CD14-positive monocyte (primary cell): ENCODE results near the gene SLC66A3. TPM values are rescaled to one million over a fixed set of nuclear protein-coding genes. Genes with fewer than 3 reads are reported as not detected.
A peak's percentile ranks its signal among the peaks of the same experiment; 100 is the strongest.

ENCODE experiments used
- DNase-seq, 3 donors: peaks; one replicate each; pipeline ENCODE4 v3.0.0-alpha.2; 2011 to 2022
- H2AFZ ChIP-seq: 2 replicates; pipeline ENCODE4 v1.6.0; 2012; ENCODE audit warnings: mild to moderate bottlenecking, low read depth, low read length, inconsistent platforms; ENCODE audit not compliant: insufficient read depth, poor library complexity, severe bottlenecking
- H3K27ac ChIP-seq, 2 donors: 1 replicate in 1 of 2; 2 replicates in 1 of 2; pipeline ENCODE4 v1.5.1; 2012 to 2013; ENCODE audit warnings: low read length in 2 of 2, control low read depth in 1 of 2, inconsistent platforms in 1 of 2, low read depth in 1 of 2, mild to moderate bottlenecking in 1 of 2
- H3K27me3 ChIP-seq, 2 donors: one replicate each; pipeline versions ENCODE4 v1.6.0 to v1.6.1; 2011 to 2013; ENCODE audit warnings: low read length in 2 of 2; ENCODE audit not compliant: control insufficient read depth in 2 of 2, insufficient read depth in 2 of 2
- H3K36me3 ChIP-seq, 2 donors: replicated peaks in 1 of 2; 1 replicate in 1 of 2; 2 replicates in 1 of 2; pipeline versions ENCODE4 v1.5.1 to v1.6.1; 2012 to 2013; ENCODE audit warnings: low read length in 2 of 2, control low read depth in 1 of 2, inconsistent platforms in 1 of 2, mild to moderate bottlenecking in 1 of 2; ENCODE audit not compliant: insufficient read depth in 2 of 2, control insufficient read depth in 1 of 2
- H3K4me1 ChIP-seq, 2 donors: 1 replicate in 1 of 2; 2 replicates in 1 of 2; pipeline versions ENCODE4 v1.5.1 to v1.6.1; 2012 to 2013; ENCODE audit warnings: low read length in 2 of 2, control low read depth in 1 of 2, inconsistent platforms in 1 of 2, mild to moderate bottlenecking in 1 of 2, moderate library complexity in 1 of 2; ENCODE audit not compliant: insufficient read depth in 2 of 2, control insufficient read depth in 1 of 2
- H3K4me2 ChIP-seq: replicated peaks from 2 replicates; pipeline ENCODE3; 2012; ENCODE audit warnings: low read length, moderate library complexity, mild to moderate bottlenecking; ENCODE audit not compliant: poor library complexity, severe bottlenecking; ENCODE audit errors: extremely low read depth
- H3K4me3 ChIP-seq, 3 experiments: fragments of 200-600 bp in 1 of 3; sonication (generic) in 1 of 3; replicated peaks in 1 of 3; 1 replicate in 2 of 3; 2 replicates in 1 of 3; pipeline ENCODE4 v1.5.1; 2011 to 2013; ENCODE audit warnings: low read length in 3 of 3, mild to moderate bottlenecking in 3 of 3, control low read depth in 2 of 3, low read depth in 2 of 3, inconsistent platforms in 1 of 3, moderate library complexity in 1 of 3
- H3K79me2 ChIP-seq: 2 replicates; pipeline ENCODE4 v1.6.0; 2012; ENCODE audit warnings: mild to moderate bottlenecking, control low read depth, inconsistent platforms, low read length, moderate library complexity; ENCODE audit not compliant: insufficient read depth
- H3K9ac ChIP-seq: 2 replicates; pipeline ENCODE4 v1.6.0; 2017; ENCODE audit warnings: low read length, mild to moderate bottlenecking; ENCODE audit not compliant: insufficient read depth, poor library complexity, severe bottlenecking
- H3K9me3 ChIP-seq, 2 donors: replicated peaks in 1 of 2; 1 replicate in 1 of 2; 2 replicates in 1 of 2; pipeline versions ENCODE4 v1.5.1 to v1.6.1; 2012 to 2013; ENCODE audit warnings: low read length in 2 of 2, control low read depth in 1 of 2; ENCODE audit not compliant: control insufficient read depth in 1 of 2, insufficient read depth in 1 of 2
- H4K20me1 ChIP-seq: 2 replicates; pipeline ENCODE4 v1.6.0; 2012; ENCODE audit warnings: mild to moderate bottlenecking, low read length, control low read depth, moderate library complexity; ENCODE audit not compliant: insufficient read depth
- H3K27ac Mint-ChIP-seq, 7 donors: one replicate each; pipeline ENCODE4 v1.8.0; 2020; ENCODE audit warnings: mild to moderate bottlenecking in 7 of 7, mixed read lengths in 7 of 7, moderate library complexity in 6 of 7, inconsistent platforms in 2 of 7
- H3K27me3 Mint-ChIP-seq, 3 donors: one replicate each; pipeline ENCODE4 v1.8.0; 2021 to 2022; ENCODE audit warnings: low read depth in 3 of 3, mild to moderate bottlenecking in 3 of 3, mixed read lengths in 3 of 3, moderate library complexity in 3 of 3, inconsistent platforms in 1 of 3
- H3K36me3 Mint-ChIP-seq, 2 donors: one replicate each; pipeline ENCODE4 v1.8.0; 2020; ENCODE audit warnings: mixed read lengths in 2 of 2, inconsistent platforms in 1 of 2, mild to moderate bottlenecking in 1 of 2
- H3K4me1 Mint-ChIP-seq: one replicate; pipeline ENCODE4 v1.8.0; 2020; ENCODE audit warnings: mild to moderate bottlenecking, mixed read lengths
- H3K4me3 Mint-ChIP-seq, 2 donors: one replicate each; pipeline ENCODE4 v1.8.0; 2020; ENCODE audit warnings: mild to moderate bottlenecking in 2 of 2, mixed read lengths in 2 of 2, moderate library complexity in 1 of 2
- H3K9me3 Mint-ChIP-seq, 7 donors: one replicate each; pipeline ENCODE4 v1.8.0; 2020 to 2022; ENCODE audit warnings: mixed read lengths in 7 of 7, mild to moderate bottlenecking in 6 of 7, moderate library complexity in 6 of 7, inconsistent platforms in 2 of 7
- CTCF ChIP-seq: fragments of 200-600 bp; IDR thresholded peaks from one replicate; pipeline ENCODE4 v1.8.0; 2022; ENCODE audit warnings: antibody characterized with exemption, mild to moderate bottlenecking
- WGBS: methylation state at CpG from one replicate; pipeline ENCODE4 v1.1.5; 2013; ENCODE audit warnings: missing lambda C conversion rate; ENCODE audit not compliant: insufficient coverage; 5-methylcytosine and 5-hydroxymethylcytosine counted together
- intact Hi-C, 2 donors: fragments of 100-400 bp; cut with micrococcal nuclease; formaldehyde crosslinking; loops; one replicate each; pipeline versions ENCODE4 v1.15.0 to v1.15.1; 2023
- polyA plus RNA-seq, 3 donors: library from polyadenylated mRNA; depleted of rRNA in 1 of 3; unstranded in 2 of 3; stranded (reverse) in 1 of 3; fragments of 300-500 nt in 2 of 3; fragments of >200 nt in 1 of 3; fragmentation: Illumina TruSeq in 2 of 3; gene quantifications; 1 replicate in 2 of 3; 2 replicates in 1 of 3; pipeline ENCODE4 v1.2.3, GENCODE V29; 2012 to 2021

The SLC66A3 gene
- polyA plus RNA-seq, 3 donors = 51.8 to 188 (median 169) TPM

DNA sequence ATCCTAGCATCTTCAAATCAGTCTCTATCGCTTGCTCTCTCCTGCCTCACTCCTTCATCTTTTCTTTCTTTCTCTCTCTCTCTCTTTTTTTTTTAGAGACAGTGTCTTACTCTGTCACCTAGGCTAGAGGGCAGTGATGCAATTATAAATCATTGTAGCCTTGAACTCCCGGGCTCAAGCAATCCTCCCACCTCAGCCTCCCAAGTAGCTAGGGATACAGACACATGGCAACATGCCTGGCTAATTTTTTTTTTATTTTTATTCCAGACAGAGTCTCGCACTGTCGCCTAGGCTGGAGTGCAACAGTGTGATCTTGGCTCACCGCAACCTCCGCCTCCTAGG is 10.6 kb upstream of the SLC66A3 start:
- DNase-seq = no peak
- 97% methylated on average over 5 of the region's 6 CpGs for WGBS
- H3K27me3 Mint-ChIP-seq = peaks cover 6 to 15% (median 8%) of the 10 kb centered on the region in 3 donors
- Histone ChIP-seq H3K27me3 (no peaks in the 10 kb centered on the region), H2AFZ (no peak overlapping the region), H3K27ac (no peak overlapping the region), H3K36me3 (no peaks in the 10 kb centered on the region), H3K4me2 (no peak overlapping the region), H3K4me1 (peaks cover 17 to 26% of the 10 kb centered on the region in 2 donors), H3K79me2 (no peaks in the 10 kb centered on the region), H3K9ac (no peak overlapping the region), H3K4me3 (no peak overlapping the region), H3K9me3 (peaks cover 0 to 19% of the 10 kb centered on the region in 2 donors), H4K20me1 (no peaks in the 10 kb centered on the region)
- no peak overlapping the region for H3K4me3 Mint-ChIP-seq
- no peak for TF ChIP-seq CTCF
- H3K9me3 Mint-ChIP-seq = peaks cover 5 to 13% (median 11%) of the 10 kb centered on the region in 7 donors
- H3K36me3 Mint-ChIP-seq = peaks cover 0 to 5% of the 10 kb centered on the region in 2 donors
- H3K4me1 Mint-ChIP-seq = peaks cover 16% of the 10 kb centered on the region
- intact Hi-C loops = no loop called here
- H3K27ac Mint-ChIP-seq = peak overlapping the region in 3 of 7 donors; percentile 27 to 83 (median 50)

DNA sequence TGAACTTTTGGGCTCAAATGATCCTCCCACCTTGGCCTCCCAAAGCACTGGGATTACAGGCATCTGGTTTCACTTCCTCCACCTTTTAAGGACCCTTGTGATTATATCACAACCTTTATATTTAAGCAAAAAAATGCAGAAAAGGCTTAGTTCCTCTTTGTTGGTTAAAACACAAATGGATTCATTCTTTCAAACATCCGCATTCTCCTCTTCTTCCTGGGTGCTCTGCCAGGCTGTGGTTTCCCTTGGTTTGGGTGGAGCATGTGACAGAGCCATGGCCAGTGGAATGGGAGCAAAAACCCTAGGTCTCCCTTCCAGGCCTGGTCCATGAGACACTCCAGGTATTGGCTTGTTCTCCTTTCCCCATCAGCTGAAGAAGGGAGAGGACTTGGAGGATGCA is 9.9 kb upstream of the SLC66A3 start:
- peaks cover 5 to 13% (median 11%) of the 10 kb centered on the region in 7 donors for H3K9me3 Mint-ChIP-seq
- H3K4me3 ChIP-seq = no peak overlapping the region
- H3K27ac Mint-ChIP-seq = peak overlapping the region in 6 of 7 donors; percentile 27 to 88 (median 84)
- no peak overlapping the region for H3K9ac ChIP-seq
- peak overlapping the region; percentile 25 for H2AFZ ChIP-seq
- peak overlapping the region; percentile 52 to 66 for H3K27ac ChIP-seq
- H3K79me2 ChIP-seq = no peaks in the 10 kb centered on the region
- H3K27me3 Mint-ChIP-seq = peaks cover 8 to 15% (median 8%) of the 10 kb centered on the region in 3 donors
- no peaks in the 10 kb centered on the region for H3K36me3 ChIP-seq
- no CpG with 5 or more reads among the region's 1 CpG for WGBS
- H3K4me1 Mint-ChIP-seq = peaks cover 16% of the 10 kb centered on the region
- H3K36me3 Mint-ChIP-seq = peaks cover 0 to 5% of the 10 kb centered on the region in 2 donors
- peaks cover 0 to 19% of the 10 kb centered on the region in 2 donors for H3K9me3 ChIP-seq
- no peaks in the 10 kb centered on the region for H3K27me3 ChIP-seq
- H3K4me1 ChIP-seq = peaks cover 17 to 26% of the 10 kb centered on the region in 2 donors
- no peaks in the 10 kb centered on the region for H4K20me1 ChIP-seq
- intact Hi-C loops = no loop called here
- no peak overlapping the region for H3K4me2 ChIP-seq
- no peak overlapping the region for H3K4me3 Mint-ChIP-seq
- peak; percentile 32 to 60 (median 49) for DNase-seq
- no peak for TF ChIP-seq CTCF
